CD4-positive, alpha-beta T cell treated with Interleukin-15 for 4 hours (primary cell): ENCODE data around the gene IRF4.
A peak's percentile ranks its signal among the peaks of the same experiment; 100 is the strongest.

Experiments used
- DNase-seq: peaks from one replicate; pipeline ENCODE4 v3.0.0-alpha.2; 2020; ENCODE audit warnings: low spot score

Gene IRF4

DNA sequence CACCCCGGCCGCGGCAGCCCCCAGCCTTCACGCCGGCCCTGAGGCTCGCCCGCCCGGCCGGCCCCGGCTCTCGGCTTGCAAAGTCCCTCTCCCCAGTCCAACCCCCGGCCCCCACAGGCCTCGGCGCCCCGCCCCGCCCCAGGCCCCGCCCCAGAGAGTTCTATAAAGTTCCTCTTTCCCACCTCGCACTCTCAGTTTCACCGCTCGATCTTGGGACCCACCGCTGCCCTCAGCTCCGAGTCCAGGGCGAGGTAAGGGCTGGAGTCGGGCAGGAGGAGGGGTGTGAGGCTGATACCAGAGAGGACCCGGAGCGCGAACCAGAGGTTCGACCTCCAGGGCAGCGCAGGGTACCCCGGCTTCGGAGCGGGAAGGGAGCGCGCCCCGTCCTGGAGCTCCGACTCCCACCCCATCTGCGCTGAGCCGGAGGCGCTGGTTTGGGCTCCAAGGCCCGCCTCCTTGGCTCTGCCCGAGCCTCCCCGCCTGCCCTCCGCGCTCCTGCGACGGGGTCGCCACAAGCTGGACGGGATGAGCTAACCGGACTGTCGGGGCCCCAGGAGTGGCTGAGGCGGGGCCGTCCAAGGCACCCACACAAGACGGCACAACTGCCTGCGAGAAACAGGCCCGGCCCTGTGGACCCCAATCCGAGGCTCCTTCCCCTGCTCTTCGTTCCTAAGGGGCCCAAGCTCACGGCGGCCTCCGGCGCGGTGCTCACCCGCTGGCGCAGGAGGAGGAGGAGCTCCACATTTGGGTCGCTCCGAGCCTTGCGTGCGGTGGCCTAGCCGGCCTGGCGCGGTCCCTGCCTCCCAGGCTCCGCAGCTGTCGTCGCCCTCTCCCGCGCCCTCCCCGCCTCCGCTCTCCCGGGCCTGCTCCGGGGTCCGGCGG lies at the start of gene IRF4:
Gene IRF4 (plus strand): TSS at position 194 of the 882 bp plus-strand sequence. CDS start 1,401 bp downstream, outside the sequence.
- DNase-seq: peak; percentile 55

DNA sequence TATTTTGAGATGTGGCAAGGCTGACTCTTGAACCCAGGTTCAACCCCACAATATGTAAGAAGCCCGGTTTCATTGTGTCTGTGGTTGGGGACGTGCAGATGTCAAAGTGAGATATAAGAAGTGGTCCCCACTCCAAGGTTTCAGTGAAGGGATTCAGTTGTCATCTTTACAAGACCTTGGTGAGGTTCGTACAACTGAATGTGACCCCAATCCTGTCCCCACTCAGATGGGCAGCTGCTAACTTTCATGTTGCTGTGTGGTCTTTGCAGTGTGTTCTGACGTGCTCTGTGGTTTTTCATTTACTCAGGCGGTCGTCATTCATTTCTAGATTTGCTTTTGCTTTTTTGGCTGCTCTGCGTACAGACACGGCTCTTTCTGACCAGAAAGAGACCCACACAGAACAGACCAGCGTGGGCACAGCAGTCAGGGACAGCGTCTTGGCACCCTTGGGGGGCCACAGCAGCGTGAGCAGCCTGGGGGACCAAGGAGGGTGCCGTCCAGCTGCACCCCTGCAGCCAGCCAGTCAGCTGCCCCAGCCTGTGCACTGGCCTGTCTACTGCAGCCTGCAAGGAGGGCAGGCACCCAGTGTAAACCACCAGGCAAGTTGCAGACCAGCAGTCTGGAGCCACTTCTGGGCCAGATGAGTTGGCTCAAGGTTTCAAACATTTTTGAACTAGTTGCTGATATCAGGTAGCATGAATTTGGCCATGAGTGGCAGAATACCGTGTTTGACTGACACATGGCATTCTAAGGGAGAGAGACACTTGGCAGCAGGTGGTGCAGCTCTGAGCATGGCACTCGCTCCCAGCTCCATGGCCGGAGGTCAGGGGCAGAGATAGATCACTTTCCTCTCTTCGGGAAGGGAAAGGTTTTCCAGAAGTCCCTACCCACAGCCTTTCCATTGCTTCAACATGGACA lies 49.4 kb upstream of the IRF4 start:
- no peak for DNase-seq

DNA sequence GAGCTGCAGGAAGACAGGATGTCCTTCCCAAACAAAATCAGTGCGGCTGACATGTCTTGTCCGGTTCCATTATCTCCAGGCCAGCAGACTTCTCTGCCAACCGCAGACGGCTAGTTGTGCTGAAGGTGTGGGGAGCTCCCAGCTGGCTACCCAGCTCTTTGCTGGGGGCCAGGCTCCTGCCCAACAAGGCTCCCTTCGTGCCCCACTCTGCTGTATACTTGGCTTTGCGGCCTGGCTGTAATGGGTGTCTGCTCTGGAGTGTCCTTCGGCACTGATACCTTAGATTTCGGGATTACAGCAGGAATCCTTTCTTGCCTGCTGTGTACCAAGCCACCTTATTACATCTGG lies 48.7 kb upstream of the IRF4 start:
- no peak for DNase-seq

DNA sequence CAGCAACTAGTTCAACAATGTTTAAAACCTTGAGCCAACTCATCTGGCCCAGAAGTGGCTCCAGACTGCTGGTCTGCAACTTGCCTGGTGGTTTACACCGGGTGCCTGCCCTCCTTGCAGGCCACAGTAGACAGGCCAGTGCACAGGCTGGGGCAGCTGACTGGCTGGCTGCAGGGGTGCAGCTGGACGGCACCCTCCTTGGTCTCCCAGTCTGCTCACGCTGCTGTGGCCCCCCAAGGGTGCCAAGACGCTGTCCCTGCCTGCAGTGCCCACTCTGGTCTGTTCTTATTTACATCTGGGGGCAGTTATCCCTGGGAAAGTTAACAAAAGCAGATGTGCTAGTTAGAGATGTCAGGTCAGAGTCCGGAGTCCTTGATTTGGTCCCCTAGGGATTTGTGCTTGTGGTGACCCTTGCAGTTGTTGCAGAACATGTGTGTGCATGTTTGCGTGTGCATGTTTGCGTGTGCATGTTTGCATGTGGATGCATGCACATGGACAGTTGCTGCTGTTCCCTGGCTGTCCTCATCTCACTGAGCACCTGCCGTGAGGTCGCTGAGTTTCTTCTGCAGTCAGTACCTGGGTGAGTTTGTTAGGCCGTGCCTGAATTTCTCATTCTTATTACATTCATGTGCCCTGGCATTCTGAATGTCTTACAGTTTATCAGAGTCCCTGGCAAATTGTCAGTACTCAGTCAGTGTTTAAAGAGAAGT lies 48.2 kb upstream of the IRF4 start:
- no peak for DNase-seq

DNA sequence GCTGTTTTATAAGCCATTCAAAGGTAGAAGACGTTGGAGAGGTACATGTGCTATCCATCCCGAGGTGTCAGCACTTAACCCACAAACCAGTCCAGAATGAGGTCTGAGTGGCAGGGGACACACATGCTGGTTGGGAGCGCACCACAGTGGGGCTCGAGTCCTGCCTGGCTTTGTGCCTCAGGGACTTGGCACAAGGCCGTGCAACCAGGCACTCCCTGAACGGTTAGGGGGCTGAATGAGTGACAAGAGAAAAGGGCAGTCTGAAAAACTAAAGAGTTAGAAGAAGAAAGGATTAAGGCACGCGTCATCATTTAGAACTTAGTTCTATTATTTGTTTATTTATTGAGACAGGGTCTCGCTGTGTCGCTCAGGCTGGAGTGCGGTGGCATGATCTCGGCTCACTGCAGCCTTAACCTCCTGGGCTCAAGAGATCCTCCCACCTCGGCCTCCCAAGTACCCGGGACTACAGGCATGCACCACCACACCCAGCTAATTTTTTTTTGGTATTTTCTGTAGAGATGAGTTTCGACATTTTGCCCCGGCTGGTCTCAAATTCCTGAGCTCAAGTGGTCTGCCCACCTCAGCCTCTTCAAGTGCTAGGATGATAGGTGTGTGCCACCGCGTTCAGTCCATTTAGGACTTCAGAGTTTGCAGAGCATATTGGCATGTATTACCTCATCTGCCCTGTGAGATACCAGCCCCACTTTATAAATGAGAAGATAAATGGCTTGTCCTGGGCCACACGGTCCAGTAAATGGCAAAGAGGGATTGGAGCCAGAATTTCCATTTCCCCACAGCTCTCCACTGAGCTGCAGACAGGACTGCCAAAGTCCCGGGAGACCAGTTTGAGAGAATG lies 47.4 kb upstream of the IRF4 start:
- no peak for DNase-seq

DNA sequence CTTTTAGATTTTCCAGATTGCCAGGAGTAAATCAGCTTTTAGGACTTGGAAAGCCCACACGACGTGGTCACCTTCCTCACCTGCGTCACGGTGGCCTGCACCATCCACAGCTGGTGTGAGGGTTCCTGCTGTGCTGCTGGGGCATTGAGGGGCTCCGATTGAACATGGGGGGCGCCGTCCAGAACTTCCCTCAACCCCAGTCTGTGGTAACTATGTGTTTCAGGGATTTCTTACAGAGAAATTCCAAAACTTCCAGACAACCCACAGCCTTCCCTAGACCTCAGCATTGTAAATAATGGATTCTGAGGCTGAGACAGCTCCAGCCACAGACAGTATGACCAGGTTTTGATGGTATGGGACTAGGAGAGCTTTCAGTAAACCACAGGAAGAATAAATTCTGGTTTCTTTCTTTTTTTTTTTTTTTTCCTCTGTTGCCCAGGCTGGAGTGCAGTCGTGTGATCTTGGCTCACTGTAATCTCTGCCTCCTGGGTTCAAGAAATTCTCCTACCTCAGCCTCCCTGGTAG lies 46.7 kb upstream of the IRF4 start:
- no peak for DNase-seq

DNA sequence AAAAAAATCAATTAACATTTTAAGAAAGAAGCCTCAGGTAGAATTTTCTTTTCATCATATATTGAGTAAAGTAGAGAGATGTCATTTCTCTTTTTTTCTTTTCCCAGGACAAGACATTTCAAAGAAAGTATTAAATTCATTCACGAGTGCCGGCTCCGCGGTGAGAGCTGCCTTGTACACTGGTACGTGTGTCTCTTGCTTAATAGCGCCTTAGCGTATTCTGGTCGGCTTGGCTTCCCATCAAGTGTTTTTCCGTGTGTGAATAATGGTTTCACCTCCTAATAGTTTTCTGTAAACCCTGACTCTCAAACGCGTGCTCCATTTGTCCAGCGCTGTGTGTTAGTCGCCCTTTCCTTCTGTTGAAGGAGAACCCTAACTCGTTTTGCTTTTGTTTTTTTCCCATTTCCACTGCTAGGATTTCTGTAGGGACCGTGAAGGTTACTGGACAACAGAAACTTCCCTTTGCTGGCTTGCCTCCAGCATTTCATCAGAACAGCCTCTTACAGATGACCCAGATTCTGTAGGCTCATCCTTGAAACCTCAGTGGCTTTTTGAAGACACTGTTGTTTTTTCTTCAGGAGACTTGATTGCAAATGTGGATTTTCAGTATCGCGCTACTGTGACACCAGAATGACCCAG lies 45.7 kb upstream of the IRF4 start:
- no peak for DNase-seq

DNA sequence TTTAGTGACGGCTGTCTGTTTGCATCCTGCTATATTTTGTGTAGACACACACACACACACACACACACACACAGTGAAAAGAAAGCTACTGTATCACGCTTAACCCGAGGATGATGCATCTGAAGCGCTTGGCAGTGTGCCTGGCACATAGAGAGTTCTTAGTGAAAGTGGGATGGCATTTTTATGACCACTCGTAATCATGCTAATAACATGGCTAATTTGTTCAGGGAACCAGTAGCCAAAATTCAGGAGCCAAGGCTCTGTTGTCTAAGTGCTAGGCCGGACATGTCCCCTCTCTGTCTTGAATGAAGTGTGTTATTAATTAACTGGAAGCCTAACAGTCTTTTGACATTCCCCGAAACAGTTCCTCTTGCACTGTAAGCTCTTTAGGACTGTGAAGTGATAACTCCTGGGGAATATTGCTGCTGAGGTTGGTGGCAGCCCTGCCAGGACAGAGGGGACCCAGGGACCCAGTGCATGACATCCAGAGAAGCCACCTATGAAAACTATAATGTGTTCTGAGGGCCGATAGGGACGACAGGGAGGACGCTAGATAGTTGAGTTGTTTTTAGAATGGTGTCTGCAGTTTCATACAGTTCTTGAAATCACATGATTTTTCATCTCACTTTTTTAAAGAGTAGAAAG lies 45.0 kb upstream of the IRF4 start:
- DNase-seq: no peak

DNA sequence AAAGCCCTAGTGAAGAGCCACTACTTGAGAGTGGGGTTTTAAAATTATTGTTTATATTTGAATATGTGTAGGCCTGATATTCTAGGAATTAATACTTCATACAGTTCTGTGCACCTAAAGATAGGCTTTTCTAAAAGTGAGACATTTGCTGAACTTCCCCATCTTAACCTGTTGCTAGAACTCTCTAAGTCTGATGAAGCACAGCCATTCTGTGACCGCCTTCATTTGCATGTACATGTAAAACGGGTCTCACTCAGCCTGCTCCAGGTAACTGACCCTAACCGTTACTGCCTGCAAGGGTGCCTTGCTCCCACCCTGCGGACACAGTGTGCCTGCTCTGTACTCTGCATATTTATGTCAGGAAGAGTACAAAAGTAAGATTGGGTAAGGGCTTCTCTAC lies 44.3 kb upstream of the IRF4 start:
- DNase-seq: no peak

DNA sequence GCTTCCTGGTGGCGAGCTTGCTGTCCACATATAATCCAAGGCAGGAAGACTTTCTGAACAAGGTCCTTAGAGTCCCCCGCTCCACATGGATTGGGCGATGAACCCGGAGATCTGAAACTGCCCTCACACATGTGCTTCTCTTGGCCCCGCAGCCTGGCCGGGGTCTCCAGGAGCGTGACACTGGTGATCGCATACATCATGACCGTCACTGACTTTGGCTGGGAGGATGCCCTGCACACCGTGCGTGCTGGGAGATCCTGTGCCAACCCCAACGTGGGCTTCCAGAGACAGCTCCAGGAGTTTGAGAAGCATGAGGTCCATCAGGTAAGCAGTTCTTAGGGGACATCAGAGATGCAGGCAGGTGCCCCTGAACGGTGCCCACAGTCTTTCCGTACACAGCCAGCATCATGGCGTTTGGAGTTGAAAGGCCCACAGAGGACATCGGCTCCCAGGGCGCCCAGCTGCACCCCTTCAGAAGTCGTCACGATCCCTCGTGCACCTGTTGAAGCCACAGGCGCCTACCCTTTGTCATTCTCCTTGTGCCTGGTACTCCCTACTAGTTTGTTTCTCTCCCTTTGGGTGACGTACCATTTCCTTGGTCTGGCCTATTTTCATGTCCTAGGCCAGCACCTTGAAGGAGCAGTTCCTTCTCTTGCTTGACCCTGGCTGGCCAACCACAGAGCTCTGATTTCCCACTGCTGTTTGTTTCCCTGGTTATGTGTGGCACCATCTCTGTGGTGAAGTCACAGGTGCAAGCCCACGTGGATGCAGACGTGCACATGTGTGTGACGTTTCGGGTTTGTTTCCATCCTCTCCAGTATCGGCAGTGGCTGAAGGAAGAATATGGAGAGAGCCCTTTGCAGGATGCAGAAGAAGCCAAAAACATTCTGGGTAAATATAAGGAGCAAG lies 43.3 kb upstream of the IRF4 start:
- no peak for DNase-seq

DNA sequence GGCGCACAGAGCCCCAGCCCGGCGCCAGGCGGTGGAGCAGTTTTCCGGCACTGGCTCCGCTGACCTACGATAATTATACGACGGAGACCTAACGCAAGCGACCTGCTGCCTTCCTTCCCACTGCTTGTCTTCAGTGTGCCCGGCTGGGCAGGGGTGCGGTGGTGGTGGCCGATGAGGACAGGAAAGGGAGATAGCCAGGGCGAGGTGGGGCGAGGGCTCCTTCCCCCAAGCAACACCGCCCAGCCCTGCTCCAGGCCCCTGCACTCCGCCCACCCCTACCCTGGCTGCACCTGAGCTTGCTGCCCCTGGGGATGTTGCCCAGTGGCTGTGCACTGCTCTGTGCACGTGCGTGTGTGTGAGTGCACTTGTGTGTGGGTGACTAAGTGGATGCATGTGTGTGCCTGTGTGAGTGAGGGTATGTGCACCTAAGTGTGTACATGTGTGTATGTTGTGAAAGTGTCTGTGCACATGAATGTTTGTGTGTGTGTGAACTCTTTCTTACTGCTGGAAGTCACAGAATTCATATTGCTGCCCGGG lies 42.6 kb upstream of the IRF4 start:
- no peak for DNase-seq

DNA sequence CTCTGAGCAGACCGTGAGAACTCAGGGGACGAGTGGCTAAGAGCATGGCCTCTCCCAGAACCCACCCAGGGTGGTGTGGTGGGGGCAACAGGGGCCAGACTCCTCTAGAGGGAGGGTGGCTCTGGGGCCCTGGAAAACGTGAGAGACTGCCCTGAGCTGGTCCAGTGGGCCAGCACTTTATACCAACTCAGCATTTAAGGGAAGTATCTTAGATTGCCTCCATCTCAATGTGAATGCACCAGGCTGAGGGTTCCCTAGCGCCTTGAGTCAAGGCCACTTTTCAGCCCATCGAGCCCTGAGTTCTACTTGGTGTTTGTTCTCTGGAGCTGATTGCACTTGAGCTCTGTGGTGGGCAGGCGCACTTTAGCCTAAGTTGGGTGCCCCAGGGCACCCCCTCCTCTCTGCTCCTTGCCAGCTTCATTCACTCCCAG lies 42.0 kb upstream of the IRF4 start:
- no peak for DNase-seq

DNA sequence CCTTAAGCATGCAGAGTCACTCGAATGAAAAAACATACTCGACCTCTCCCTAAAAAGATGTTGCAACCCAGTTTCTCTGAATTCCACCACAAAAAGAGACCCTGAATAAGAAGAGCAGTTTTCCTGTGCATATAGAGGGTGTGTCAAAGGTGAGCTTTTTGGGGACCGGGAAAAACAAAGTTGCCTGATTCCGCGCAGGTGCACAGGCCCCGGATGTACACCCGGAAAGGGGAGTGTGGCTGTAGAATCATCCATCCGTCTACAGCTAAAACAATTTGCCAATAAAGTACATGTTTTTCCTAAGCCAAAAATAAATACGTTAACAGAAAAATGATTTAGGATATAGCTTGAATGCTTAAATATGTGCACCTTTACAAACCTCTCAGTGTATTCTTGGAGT lies 41.2 kb upstream of the IRF4 start:
- no peak for DNase-seq

DNA sequence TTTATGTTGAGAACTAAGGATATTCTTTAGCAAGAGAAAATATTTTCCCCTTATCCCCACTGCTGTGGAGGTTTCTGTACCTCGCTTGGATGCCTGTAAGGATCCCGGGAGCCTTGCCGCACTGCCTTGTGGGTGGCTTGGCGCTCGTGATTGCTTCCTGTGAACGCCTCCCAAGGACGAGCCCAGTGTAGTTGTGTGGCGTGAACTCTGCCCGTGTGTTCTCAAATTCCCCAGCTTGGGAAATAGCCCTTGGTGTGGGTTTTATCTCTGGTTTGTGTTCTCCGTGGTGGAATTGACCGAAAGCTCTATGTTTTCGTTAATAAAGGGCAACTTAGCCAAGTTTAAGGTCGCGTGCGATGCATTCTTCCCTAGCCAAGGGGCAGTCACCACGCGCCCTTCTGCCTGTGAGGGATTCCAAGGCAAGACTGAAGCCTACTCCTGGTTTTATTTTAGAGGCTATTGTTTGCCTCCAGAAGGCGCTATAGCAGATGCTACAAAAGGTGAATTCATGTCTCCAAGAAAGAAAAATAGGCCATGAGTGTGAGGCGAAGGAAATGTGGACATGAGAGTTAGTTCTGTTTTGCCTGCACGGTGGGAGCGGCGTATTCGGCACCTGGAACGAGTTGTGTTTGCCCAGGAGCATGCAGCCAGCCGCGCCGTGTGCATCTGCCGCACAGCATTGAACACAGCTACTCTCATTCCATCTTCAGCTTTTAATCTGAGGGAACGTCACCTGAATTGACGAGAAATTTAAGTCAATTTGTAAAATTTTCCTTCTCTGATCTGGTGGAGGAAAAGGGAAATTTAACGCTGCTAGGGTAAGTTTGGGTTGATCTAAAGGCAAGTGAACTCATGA lies 40.3 kb upstream of the IRF4 start:
- DNase-seq: no peak

DNA sequence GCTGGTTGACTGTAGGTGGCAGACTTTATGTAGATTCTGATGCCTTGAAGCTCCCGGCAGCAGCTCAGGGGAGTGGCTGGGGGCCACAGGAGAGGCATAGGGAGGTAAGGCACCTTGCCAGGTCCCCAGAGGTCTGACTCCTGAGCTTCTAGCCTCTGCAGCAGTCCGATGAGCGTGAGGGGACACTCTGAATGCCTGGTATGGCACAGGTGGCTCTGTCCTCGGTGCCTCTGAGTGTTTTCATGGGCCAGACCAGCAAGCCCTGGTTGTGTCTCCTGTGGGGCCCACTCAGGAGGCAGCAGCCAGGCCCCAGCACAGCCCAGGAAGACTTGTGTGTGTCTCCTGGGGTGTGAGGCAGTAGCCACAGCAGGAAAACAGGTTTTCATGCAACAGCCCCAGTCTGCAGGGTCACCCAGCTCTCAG lies 39.7 kb upstream of the IRF4 start:
- DNase-seq: no peak

DNA sequence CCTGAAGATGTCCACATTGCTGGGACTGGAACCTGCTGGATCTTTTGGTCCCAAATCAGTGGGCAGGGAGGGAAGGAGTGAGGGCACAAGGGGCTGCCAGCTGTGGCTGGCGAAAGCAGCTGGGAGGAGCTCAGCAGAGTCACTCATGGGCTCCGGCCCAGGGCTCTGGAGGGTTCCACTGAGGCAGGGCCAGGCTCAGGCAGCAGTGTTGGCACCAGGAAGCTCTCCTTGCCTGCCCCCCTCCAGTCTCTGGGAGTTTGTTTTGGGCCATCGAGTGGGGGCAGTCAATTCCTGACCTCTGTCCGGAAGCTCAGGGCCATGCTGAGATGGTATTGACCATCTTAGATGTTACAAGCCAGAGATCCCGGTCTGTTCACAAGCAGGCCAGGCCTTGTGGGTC lies 39.1 kb upstream of the IRF4 start:
- DNase-seq: no peak

DNA sequence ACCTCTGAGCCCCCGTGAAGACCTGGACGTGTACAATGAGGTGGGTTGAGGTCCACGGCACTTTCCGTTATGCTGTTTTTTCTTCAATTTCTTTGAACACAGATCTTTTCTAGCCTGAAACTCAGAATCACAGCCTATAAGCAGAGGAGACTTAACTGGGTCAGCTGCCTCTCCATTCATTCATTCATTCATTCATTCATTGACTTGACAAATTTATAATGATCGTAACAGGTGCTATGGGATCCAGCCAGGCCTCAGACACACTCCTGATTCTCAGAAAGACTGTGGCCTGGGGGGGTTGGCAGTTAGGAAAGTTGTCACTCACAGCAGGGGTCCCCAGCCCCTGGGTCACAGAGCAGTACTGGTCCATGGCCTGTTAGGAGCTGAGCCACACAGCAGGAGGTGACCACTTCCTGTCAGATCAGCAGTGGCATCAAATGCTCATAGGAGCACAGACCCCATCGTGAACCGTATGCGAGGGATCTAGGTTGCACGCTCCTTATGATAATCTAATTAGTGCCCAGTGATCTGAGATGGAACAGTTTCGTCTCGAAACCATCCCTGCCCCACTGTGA lies 38.6 kb upstream of the IRF4 start:
- DNase-seq: no peak
